Measurements from ENCODE around the gene PODXL. TPM values are rescaled to one million over a fixed set of nuclear protein-coding genes. Genes with fewer than 3 reads are reported as not detected.

PODXL gene
- total RNA-seq, 4 donors from 2014 or later = 4.3 to 20.2 (median 13.8) TPM

- no peak for DNase-seq (ENCODE audit: low spot score in 2 of 2)
- intact Hi-C loops (cut with DNase I; ENCODE audit: low total_unique reads) = no loop called here
- TF ChIP-seq POLR2A (IDR thresholded peaks at IDR 0.05) = no peak
- TF ChIP-seq CTCF (IDR thresholded peaks at IDR 0.05) = no peak
- 75 to 91% methylated on average over 1 of the region's 1 CpG for WGBS, 2 donors
- no peak overlapping the region for H3K4me3 ChIP-seq (ENCODE audit: low read depth, poor library complexity, severe bottlenecking)
These were observed 69.2 kb downstream of the PODXL start for GRCh38 chr7:131487217-131487616.

- WGBS, 2 donors = 89 to 96% methylated on average over 2 of the region's 2 CpGs
- no peak for TF ChIP-seq POLR2A (IDR thresholded peaks at IDR 0.05)
- TF ChIP-seq CTCF (IDR thresholded peaks at IDR 0.05) = no peak
- no peak for DNase-seq (ENCODE audit: low spot score in 2 of 2)
- H3K4me3 ChIP-seq (ENCODE audit: low read depth, poor library complexity, severe bottlenecking) = no peak overlapping the region
- intact Hi-C loops (cut with DNase I; ENCODE audit: low total_unique reads) = no loop called here
These were observed 70.1 kb downstream of the PODXL start for GRCh38 chr7:131486346-131486745.

DNA sequence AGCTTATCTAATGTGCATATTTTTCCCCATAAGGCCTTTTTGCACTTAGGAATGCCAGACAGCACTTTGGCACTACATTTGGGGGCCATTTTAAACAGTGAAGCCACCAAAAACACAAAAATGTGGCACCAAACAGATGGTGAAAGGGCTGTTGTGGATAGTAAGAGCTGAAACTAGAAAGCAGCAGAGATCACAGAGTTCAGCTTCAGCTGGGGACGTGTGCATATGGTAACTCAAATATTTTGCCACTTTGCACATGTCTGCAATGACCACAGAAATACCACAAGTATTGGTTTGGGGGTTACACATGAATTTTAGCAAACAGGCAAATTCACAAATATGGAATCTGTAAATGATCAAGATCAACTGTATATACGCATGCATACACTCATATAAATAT is 72.8 kb downstream of the PODXL start:
- H3K4me3 ChIP-seq (ENCODE audit: low read depth, poor library complexity, severe bottlenecking) = no peak overlapping the region
- 86 to 93% methylated on average over 2 of the region's 2 CpGs for WGBS, 2 donors
- TF ChIP-seq CTCF (IDR thresholded peaks at IDR 0.05) = no peak
- TF ChIP-seq POLR2A (IDR thresholded peaks at IDR 0.05) = no peak
- intact Hi-C loops (cut with DNase I; ENCODE audit: low total_unique reads) = no loop called here
- DNase-seq (ENCODE audit: low spot score in 2 of 2) = no peak

GRCh38 chr7:131482800-131483199 is 73.6 kb downstream of the PODXL start:
- DNase-seq (ENCODE audit: low spot score in 2 of 2) = no peak
- TF ChIP-seq CTCF (IDR thresholded peaks at IDR 0.05) = no peak
- TF ChIP-seq POLR2A (IDR thresholded peaks at IDR 0.05) = no peak
- intact Hi-C loops (cut with DNase I; ENCODE audit: low total_unique reads) = no loop called here
- no peak overlapping the region for H3K4me3 ChIP-seq (ENCODE audit: low read depth, poor library complexity, severe bottlenecking)
- WGBS, 2 donors = 97 to 98% methylated on average over 2 of the region's 2 CpGs

- H3K4me3 ChIP-seq (ENCODE audit: low read depth, poor library complexity, severe bottlenecking) = no peak overlapping the region
- intact Hi-C loops (cut with DNase I; ENCODE audit: low total_unique reads) = no loop called here
- 59 to 65% methylated on average over 4 of the region's 4 CpGs for WGBS, 2 donors
- no peak for DNase-seq (ENCODE audit: low spot score in 2 of 2)
- no peak for TF ChIP-seq POLR2A (IDR thresholded peaks at IDR 0.05)
- TF ChIP-seq CTCF (IDR thresholded peaks at IDR 0.05) = no peak
These were observed 75.8 kb downstream of the PODXL start for GRCh38 chr7:131480384-131481315.
